GM20000 (cell line): ENCODE results near the gene UGT1A3.

ENCODE experiments used
- DNase-seq: peaks from one replicate; pipeline ENCODE4 v3.0.0; 2012; ENCODE audit warnings: low spot score
- CTCF ChIP-seq: IDR thresholded peaks from 2 replicates; pipeline ENCODE4 v1.5.1; 2012; ENCODE audit warnings: mild to moderate bottlenecking, control low read depth; ENCODE audit errors: extremely low read depth, missing control alignments

UGT1A3 gene

GRCh38 chr2:233775414-233775813, 46.6 kb downstream of the UGT1A3 start:
- TF ChIP-seq CTCF: no peak
- no peak for DNase-seq

- TF ChIP-seq CTCF: no peak
- no peak for DNase-seq
Measured at GRCh38 chr2:233778030-233778429, 49.2 kb downstream of the UGT1A3 start, which contains the start of gene MROH2A. MROH2A (plus strand) TSS chr2:233778330; CDS start chr2:233779359, 1,029 bp downstream.

GRCh38 chr2:233779722-233780121, 50.9 kb downstream of the UGT1A3 start:
- no peak for DNase-seq
- no peak for TF ChIP-seq CTCF

- TF ChIP-seq CTCF: no peak
- DNase-seq: no peak
Measured at GRCh38 chr2:233780771-233781170, 51.9 kb downstream of the UGT1A3 start.

- TF ChIP-seq CTCF: no peak
- no peak for DNase-seq
Measured at GRCh38 chr2:233789554-233789953, 60.7 kb downstream of the UGT1A3 start.

GRCh38 chr2:233791151-233791882, 62.5 kb downstream of the UGT1A3 start:
- no peak for TF ChIP-seq CTCF
- no peak for DNase-seq

- no peak for TF ChIP-seq CTCF
- DNase-seq: no peak
Measured at GRCh38 chr2:233791883-233792329, 63.1 kb downstream of the UGT1A3 start.
